H1 (cell line): ENCODE measurements around the gene CT45A10. TPM values are rescaled to one million over a fixed set of nuclear protein-coding genes. Genes with fewer than 3 reads are reported as not detected.

Source experiments
- CTCF ChIA-PET: fragments of 300-600 bp; sonication (Branson Sonifier 250); formaldehyde crosslinking; loops from one replicate; lab custom pipeline; 2021; ENCODE audit not compliant: partially characterized antibody; lab: Charles Lee
- POLR2A ChIA-PET: fragments of 300-600 bp; sonication (Branson Sonifier 250); formaldehyde crosslinking; loops from one replicate; lab custom pipeline; 2021; ENCODE audit warnings: inconsistent platforms; ENCODE audit not compliant: partially characterized antibody; lab: Charles Lee
- DNase-seq, 2 experiments: peaks; one replicate each; pipeline versions ENCODE4 v3.0.0 to v3.0.0-alpha.2; 2010 to 2022; ENCODE audit warnings: low spot score in 2 of 2, low read depth in 1 of 2, mixed read lengths in 1 of 2
- FAIRE-seq: peaks from 2 replicates; lab custom pipeline; 2011; peaks lifted over from hg19 to GRCh38; lab: Jason Lieb, UNC
- H2AFZ ChIP-seq: 2 replicates; pipeline ENCODE4 v1.8.1; 2012; ENCODE audit warnings: low read length, inconsistent platforms
- H2AK5ac ChIP-seq: 2 replicates; pipeline ENCODE4 v1.6.1; 2013; ENCODE audit warnings: low read depth, low read length
- H2BK120ac ChIP-seq: replicated peaks from 2 replicates; pipeline ENCODE3; 2013; ENCODE audit warnings: low read depth, low read length, inconsistent platforms
- H2BK12ac ChIP-seq: 2 replicates; pipeline ENCODE4 v1.6.1; 2013; ENCODE audit warnings: low read depth, low read length
- H2BK15ac ChIP-seq: 2 replicates; pipeline ENCODE4 v1.6.1; 2013; ENCODE audit warnings: low read length
- H2BK20ac ChIP-seq: 2 replicates; pipeline ENCODE4 v1.6.1; 2013; ENCODE audit warnings: low read length
- H2BK5ac ChIP-seq: 2 replicates; pipeline ENCODE4 v1.6.1; 2013; ENCODE audit warnings: low read depth, low read length
- H3K14ac ChIP-seq: 2 replicates; pipeline ENCODE4 v1.6.1; 2013; ENCODE audit warnings: inconsistent platforms; ENCODE audit not compliant: insufficient read length
- H3K18ac ChIP-seq: 2 replicates; pipeline ENCODE4 v1.6.1; 2013; ENCODE audit warnings: low read length; ENCODE audit errors: extremely low read depth
- H3K23ac ChIP-seq: 2 replicates; pipeline ENCODE4 v1.6.1; 2013; ENCODE audit warnings: inconsistent platforms; ENCODE audit not compliant: insufficient read length
- H3K23me2 ChIP-seq: 2 replicates; pipeline ENCODE4 v1.6.1; 2013; ENCODE audit warnings: low read depth, low read length
- H3K27ac ChIP-seq: 2 replicates; pipeline ENCODE4 v1.6.1; 2011; ENCODE audit warnings: low read depth, low read length, inconsistent platforms
- H3K27me3 ChIP-seq, 4 experiments: replicated peaks in 1 of 4; 1 replicate in 1 of 4; 2 replicates in 3 of 4; pipeline versions ENCODE4 v1.6.1 to v1.8.1; 2011 to 2013; ENCODE audit warnings: low read length in 3 of 4, mild to moderate bottlenecking in 3 of 4, inconsistent platforms in 2 of 4, mixed read lengths in 2 of 4, moderate library complexity in 1 of 4; ENCODE audit not compliant: control insufficient read depth in 3 of 4, insufficient read depth in 3 of 4; ENCODE audit errors: extremely low read depth in 1 of 4
- H3K36me3 ChIP-seq, 4 experiments: 2 replicates each; pipeline versions ENCODE4 v1.6.1 to v1.8.1; 2011 to 2013; ENCODE audit warnings: mild to moderate bottlenecking in 4 of 4, low read length in 3 of 4, moderate library complexity in 2 of 4, control low read depth in 1 of 4, inconsistent platforms in 1 of 4; ENCODE audit not compliant: insufficient read depth in 4 of 4, control insufficient read depth in 2 of 4
- H3K4ac ChIP-seq: replicated peaks from 2 replicates; pipeline ENCODE3; 2013; ENCODE audit warnings: low read length, low read depth, mixed read lengths, inconsistent platforms; ENCODE audit not compliant: insufficient read length
- H3K4me1 ChIP-seq, 4 experiments: replicated peaks in 1 of 4; 1 replicate in 1 of 4; 2 replicates in 3 of 4; pipeline versions ENCODE4 v1.6.1 to v1.8.1; 2011 to 2013; ENCODE audit warnings: low read length in 3 of 4, inconsistent platforms in 2 of 4, mixed read lengths in 1 of 4; ENCODE audit not compliant: insufficient read depth in 4 of 4, control insufficient read depth in 3 of 4
- H3K4me2 ChIP-seq, 2 experiments: 2 replicates each; pipeline versions ENCODE4 v1.6.1 to v1.8.1; 2011 to 2013; ENCODE audit warnings: low read depth in 2 of 2, low read length in 2 of 2, control low read depth in 1 of 2, inconsistent platforms in 1 of 2, mild to moderate bottlenecking in 1 of 2; ENCODE audit not compliant: insufficient read depth in 1 of 2
- H3K4me3 ChIP-seq, 4 experiments: fragments of 200-600, 300-600 bp in 1 of 4; sonication (generic), shearing (Covaris generic), sonication (Bioruptor Twin) in 1 of 4; 2 replicates each; pipeline versions ENCODE4 v1.5.1 to v1.8.1; 2011 to 2016; ENCODE audit warnings: low read length in 4 of 4, low read depth in 3 of 4, control low read depth in 2 of 4, inconsistent platforms in 2 of 4, mild to moderate bottlenecking in 2 of 4, mixed read lengths in 1 of 4, moderate library complexity in 1 of 4; ENCODE audit not compliant: insufficient read depth in 2 of 4; ENCODE audit errors: extremely low read depth in 1 of 4
- H3K56ac ChIP-seq: replicated peaks from 2 replicates; pipeline ENCODE3; 2013; ENCODE audit warnings: low read depth, mild to moderate bottlenecking, mixed read lengths, low read length, inconsistent platforms; ENCODE audit not compliant: insufficient read length
- H3K79me1 ChIP-seq: 2 replicates; pipeline ENCODE4 v1.6.1; 2013; ENCODE audit warnings: low read depth, low read length, control low read depth
- H3K79me2 ChIP-seq, 2 experiments: 2 replicates each; pipeline versions ENCODE4 v1.6.1 to v1.8.1; 2012 to 2013; ENCODE audit warnings: low read length in 2 of 2, mild to moderate bottlenecking in 2 of 2, inconsistent platforms in 1 of 2; ENCODE audit not compliant: insufficient read depth in 2 of 2, control insufficient read depth in 1 of 2
- H3K9ac ChIP-seq, 4 experiments: replicated peaks in 1 of 4; 1 replicate in 1 of 4; 2 replicates in 3 of 4; pipeline versions ENCODE4 v1.6.1 to v1.8.1; 2011 to 2013; ENCODE audit warnings: low read depth in 3 of 4, low read length in 3 of 4, control low read depth in 2 of 4, mild to moderate bottlenecking in 2 of 4, moderate library complexity in 2 of 4, inconsistent platforms in 1 of 4; ENCODE audit errors: extremely low read depth in 1 of 4
- H3K9me3 ChIP-seq, 2 experiments: 2 replicates each; pipeline versions ENCODE4 v1.6.1 to v1.8.1; 2012 to 2013; ENCODE audit warnings: mild to moderate bottlenecking in 2 of 2, moderate library complexity in 2 of 2, control low read depth in 1 of 2, inconsistent platforms in 1 of 2, low read depth in 1 of 2, low read length in 1 of 2, mixed read lengths in 1 of 2; ENCODE audit not compliant: insufficient read depth in 2 of 2
- H4K20me1 ChIP-seq, 2 experiments: replicated peaks in 1 of 2; 2 replicates each; pipeline versions ENCODE3 to v1.8.1; 2011 to 2013; ENCODE audit warnings: inconsistent platforms in 2 of 2, low read length in 2 of 2, mild to moderate bottlenecking in 1 of 2; ENCODE audit not compliant: insufficient read depth in 2 of 2, control insufficient read depth in 1 of 2
- H4K5ac ChIP-seq: 2 replicates; pipeline ENCODE4 v1.6.1; 2013; ENCODE audit warnings: low read length, low read depth, mixed read lengths, inconsistent platforms; ENCODE audit not compliant: insufficient read length
- H4K8ac ChIP-seq: 2 replicates; pipeline ENCODE4 v1.8.0; 2013; ENCODE audit warnings: mild to moderate bottlenecking, moderate library complexity, low read length, inconsistent platforms; ENCODE audit not compliant: insufficient read depth; ENCODE audit errors: extremely low read depth
- H4K91ac ChIP-seq: replicated peaks from 2 replicates; pipeline ENCODE3; 2013; ENCODE audit warnings: low read length, mixed read lengths, inconsistent platforms; ENCODE audit not compliant: insufficient read length
- SAP30 ChIP-seq: fragments of 300-600 bp; sonication (generic); IDR thresholded peaks from 2 replicates; pipeline ENCODE4 v1.7.1; 2012; ENCODE audit warnings: low read length, moderate library complexity, mild to moderate bottlenecking, inconsistent platforms; ENCODE audit not compliant: insufficient read depth, insufficient replicate concordance
- WGBS, 2 experiments: shearing (Covaris generic) in 1 of 2; methylation state at CpG; one replicate each; pipeline versions ENCODE4 v1.1.6 to v1.1.7; 2013 to 2015; ENCODE audit warnings: low lambda C conversion rate in 2 of 2, mixed read lengths in 2 of 2, inconsistent platforms in 1 of 2, low coverage in 1 of 2, missing lambda C conversion rate in 1 of 2; ENCODE audit not compliant: insufficient replicate concordance in 2 of 2, insufficient coverage in 1 of 2, insufficient read length in 1 of 2; ENCODE audit errors: extremely low coverage in 1 of 2, missing lambda C conversion rate in 1 of 2; 5-methylcytosine and 5-hydroxymethylcytosine counted together
- polyA plus RNA-seq, 7 experiments: library from polyadenylated mRNA; depleted of rRNA in 3 of 7; stranded (reverse) in 5 of 7; unstranded in 2 of 7; fragments of >200 nt in 5 of 7; fragments of 200-250 nt in 2 of 7; gene quantifications; 1 replicate in 5 of 7; 2 replicates in 1 of 7; 4 replicates in 1 of 7; pipeline versions ENCODE4 v1.2.1 to v1.2.3, GENCODE V29; 2011 to 2013; ENCODE audit warnings: missing spikeins in 2 of 7, mixed read lengths in 2 of 7
- total RNA-seq: library from RNA; stranded (reverse); fragmentation: NEBNext Ultra II Directional; extraction: Animal tissue kit (Norgen Biotek cat#: 25700); gene quantifications from 2 replicates; pipeline ENCODE4 v1.2.1, GENCODE V29; 2021

Gene CT45A10
- total and polyA plus RNA-seq, 2 of the 8 experiments (the other 6 are each of a cell fraction or from before 2014, with no cell fraction given), result not detected

GRCh38 chrX:135892781-135893180 lies 463 bp downstream of the CT45A10 start:
- CTCF ChIA-PET, result no interaction called here
- H3K56ac ChIP-seq, result no peak overlapping the region
- TF ChIP-seq SAP30, result no peak

More at GRCh38 chrX:135892781-135893180, 463 bp downstream of the CT45A10 start:
- Histone ChIP-seq H3K27me3 (no peaks in the 10 kb centered on the region), H2BK15ac (no peak overlapping the region), H2AK5ac (no peak overlapping the region), H3K4me3 (no peak overlapping the region), H3K9me3 (peaks cover 0 to 35% of the 10 kb centered on the region in 2 experiments; a peak in 2 of 4 replicates), H3K9ac (no peak overlapping the region), H4K20me1 (no peaks in the 10 kb centered on the region), H3K27ac (no peak overlapping the region), H3K23ac (no peak overlapping the region), H3K4me2 (no peak overlapping the region), H4K5ac (no peak overlapping the region), H4K8ac (no peak overlapping the region), H3K23me2 (no peaks in the 10 kb centered on the region), H3K14ac (no peak overlapping the region), H4K91ac (no peak overlapping the region), H3K4ac (no peak overlapping the region), H3K18ac (no peak overlapping the region), H3K36me3 (no peaks in the 10 kb centered on the region), H2AFZ (no peak overlapping the region), H2BK120ac (no peak overlapping the region), H2BK12ac (no peak overlapping the region), H2BK20ac (no peak overlapping the region), H2BK5ac (no peak overlapping the region), H3K4me1 (no peaks in the 10 kb centered on the region), H3K79me1 (no peaks in the 10 kb centered on the region), H3K79me2 (no peaks in the 10 kb centered on the region)
- FAIRE-seq, result no peak
- no peak for DNase-seq
- WGBS, 2 experiments, result 100% methylated on average over 1 of the region's 11 CpGs; no CpG with 5 or more reads in 1 of the 2 experiments
- POLR2A ChIA-PET, result no interaction called here
